NCI-H510A treated with DMSO at 0.1 percent for 48 hours (cell line): Measurements from ENCODE around the gene TUBB4B.
A peak's percentile ranks its signal among the peaks of the same experiment; 100 is the strongest.

Experiments
- DNase-seq: peaks from one replicate; lab custom pipeline; 2025; lab: John Stamatoyannopoulos, UW

Gene TUBB4B

GRCh38 chr9:137226338-137227053, 14.6 kb upstream of the TUBB4B start:
- no peak for DNase-seq

DNA sequence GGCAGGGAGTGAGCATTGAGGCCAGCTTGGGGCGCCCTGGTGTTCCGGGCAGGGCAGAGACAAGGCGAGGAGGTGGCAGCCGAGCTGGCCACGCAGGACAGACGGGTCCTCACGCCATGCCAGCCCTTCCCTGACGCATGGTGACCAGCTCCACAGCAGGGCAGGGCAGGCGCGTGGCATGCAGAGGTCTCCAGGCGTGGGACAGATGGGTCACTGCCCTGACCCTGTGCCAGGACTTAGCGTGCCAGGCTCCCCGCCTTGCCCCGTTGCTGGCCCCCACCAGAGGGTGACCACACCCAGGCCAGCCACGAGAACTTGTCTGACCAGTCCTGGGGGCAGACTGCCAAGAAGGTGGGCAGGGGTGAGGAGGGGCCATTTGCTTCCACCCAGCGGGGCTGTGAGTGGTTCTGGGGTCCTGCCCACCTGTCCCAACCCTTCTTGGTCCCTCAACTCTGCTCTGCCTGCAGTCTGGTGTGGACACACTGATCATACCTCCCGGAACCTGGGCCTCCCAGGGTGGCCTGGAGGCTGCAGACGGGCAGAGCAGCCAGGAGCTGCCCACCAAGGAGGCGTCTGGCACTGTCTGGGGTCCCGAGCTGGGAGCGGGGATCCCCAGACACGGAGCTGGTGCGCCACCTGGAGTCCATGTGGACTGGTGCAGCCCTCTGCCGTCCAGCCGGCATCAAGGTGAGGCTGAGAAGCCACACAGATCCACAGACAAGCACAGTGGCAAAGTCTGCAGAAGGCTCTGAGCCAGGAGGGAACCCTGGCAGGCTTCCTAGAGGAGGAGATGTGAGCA, 13.8 kb upstream of the TUBB4B start, which contains the start of gene RNF224:
RNF224 (plus strand) TSS at position 449 of the 799 bp plus-strand sequence. CDS start 834 bp downstream, outside the sequence.
- peak; percentile 59 for DNase-seq

DNA sequence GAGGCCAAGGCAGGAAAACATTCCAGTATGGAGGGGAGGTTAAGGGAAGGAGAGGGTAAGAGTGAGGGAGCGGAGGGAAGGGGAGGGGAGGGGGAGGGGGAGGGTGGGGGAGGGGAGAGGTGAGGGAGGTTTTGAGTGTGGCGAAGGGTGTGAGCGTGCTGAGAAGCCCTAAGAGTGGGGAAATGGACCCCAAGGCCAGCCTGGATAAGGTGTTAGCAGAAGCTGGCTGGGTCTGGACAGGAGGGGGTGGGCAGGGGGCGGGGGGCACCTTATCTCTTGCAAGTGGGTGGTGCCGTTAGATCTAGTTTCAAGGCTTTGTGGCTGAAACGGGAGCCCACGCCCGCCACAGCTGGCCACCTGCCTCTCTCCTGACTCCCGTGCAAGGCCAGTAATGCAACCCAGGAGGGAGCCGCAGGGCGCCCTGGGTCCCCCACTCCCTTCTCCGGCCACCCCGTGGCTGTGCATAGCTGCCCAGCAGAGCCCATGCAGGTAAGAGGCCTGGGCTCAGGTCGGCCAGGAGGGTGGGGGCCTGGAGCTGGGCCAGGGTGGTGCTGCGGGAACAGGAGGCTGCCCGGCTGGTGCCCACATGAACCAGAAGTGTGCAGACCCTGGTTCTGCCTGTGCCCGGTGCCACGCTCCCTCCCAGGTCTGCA, 13.1 kb upstream of the TUBB4B start:
- DNase-seq: no peak

DNA sequence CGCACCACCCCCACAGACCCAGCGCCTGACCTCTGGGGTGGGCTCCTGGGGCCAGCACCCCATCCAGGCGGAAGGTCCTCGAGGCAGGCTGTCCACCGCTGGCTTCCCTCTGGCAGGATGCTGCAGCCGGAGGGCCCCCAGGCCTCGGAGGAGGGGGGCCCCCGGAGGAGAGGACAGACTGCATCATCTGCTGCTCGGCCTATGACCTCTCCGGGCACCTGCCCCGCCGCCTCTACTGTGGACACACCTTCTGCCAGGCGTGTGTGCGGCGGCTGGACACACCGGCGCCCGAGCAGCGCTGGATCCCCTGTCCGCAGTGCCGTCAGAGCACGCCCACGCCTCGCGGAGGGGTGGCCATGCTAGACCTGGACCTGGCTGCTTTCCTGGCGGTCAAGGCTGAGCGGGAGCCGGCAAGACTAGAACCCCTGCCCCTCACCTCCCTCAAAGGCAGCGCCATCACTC, 12.6 kb upstream of the TUBB4B start:
- DNase-seq: no peak

DNA sequence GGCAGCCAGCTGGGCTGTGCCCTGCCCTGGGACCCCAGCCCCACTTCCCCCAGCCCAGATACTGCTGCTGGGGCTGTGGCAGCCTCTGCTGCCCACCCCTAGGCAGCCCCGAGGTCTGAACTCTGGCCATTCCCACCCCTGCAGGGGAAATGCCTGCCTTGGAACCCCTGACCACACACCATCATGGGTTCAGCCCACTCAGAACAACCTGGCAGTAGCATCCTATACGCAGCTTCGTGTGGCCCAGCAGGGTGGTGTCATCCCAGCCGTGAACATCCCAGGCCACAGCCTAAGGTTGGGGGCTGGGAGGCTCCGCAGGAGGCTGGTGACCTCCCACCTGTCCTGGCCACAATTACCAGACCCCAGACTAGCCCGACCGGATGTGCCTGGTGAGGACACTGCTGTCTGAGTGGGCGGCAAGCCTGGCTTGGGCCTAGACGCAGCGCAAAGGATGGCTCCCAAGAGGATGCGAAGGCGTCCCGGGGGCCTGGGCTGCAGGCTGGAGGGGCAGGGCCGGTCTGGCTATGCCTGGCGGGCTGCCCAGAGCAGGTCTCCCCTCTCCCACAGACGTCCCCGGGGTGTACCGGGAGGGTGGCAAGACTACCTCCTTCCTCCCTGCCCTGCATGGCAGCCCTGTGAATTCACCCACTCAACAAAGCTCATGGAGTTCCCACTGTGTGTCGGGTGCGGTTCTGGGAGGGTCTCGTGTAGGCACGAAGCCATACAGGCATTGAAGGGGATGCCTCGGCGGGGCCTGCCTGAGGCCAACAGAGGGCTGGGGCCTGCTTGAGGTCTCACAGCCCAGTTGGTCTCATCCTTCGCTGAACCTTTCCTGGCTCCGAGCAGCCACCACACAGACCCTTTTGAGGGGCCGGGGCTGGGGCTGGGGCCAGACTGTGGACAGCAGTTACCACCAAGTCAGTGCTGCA, 11.9 kb upstream of the TUBB4B start:
- DNase-seq: no peak

GRCh38 chr9:137229903-137230704, 11.0 kb upstream of the TUBB4B start:
- no peak for DNase-seq

- DNase-seq: no peak
Measured at GRCh38 chr9:137230705-137231371, 10.2 kb upstream of the TUBB4B start, which contains the start of gene SLC34A3. Gene SLC34A3, plus strand, starts transcription at chr9:137230901. Its CDS starts 802 bp downstream, at chr9:137231703.

- no peak for DNase-seq
Measured at GRCh38 chr9:137231372-137232039, 9.6 kb upstream of the TUBB4B start.

DNA sequence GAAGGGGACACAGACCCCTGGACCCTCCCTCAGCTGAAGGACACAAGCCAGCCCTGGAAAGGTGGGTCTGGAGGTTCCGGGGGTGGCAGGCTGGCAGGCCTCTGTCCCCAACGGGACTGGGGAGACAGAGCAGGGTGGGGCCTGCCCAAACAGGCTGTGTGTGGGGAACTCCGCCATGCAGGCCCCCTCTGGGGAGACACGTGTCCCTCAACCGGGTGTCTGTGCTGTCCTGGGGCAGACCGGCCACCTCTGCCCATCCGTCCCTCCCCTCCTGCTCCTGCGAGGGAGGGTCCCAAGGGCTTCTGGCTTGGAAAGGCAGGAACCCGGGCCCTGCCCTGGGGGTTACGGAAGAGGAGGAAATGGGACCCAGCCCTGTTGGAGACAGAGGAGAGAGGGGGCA, 9.0 kb upstream of the TUBB4B start:
- no peak for DNase-seq

DNA sequence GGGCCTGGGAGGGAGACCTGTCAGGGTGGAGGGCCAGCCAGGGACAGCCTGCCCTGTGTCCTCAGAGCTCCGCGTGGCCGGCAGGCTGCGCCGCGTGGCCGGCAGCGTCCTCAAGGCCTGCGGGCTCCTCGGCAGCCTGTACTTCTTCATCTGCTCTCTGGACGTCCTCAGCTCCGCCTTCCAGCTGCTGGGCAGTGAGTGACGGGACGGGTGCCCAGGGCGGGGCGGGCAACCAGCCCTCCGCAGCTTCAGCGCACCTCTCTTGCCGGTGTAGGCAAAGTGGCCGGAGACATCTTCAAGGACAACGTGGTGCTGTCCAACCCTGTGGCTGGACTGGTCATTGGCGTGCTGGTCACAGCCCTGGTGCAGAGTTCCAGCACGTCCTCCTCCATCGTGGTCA, 8.6 kb upstream of the TUBB4B start:
- no peak for DNase-seq

DNA sequence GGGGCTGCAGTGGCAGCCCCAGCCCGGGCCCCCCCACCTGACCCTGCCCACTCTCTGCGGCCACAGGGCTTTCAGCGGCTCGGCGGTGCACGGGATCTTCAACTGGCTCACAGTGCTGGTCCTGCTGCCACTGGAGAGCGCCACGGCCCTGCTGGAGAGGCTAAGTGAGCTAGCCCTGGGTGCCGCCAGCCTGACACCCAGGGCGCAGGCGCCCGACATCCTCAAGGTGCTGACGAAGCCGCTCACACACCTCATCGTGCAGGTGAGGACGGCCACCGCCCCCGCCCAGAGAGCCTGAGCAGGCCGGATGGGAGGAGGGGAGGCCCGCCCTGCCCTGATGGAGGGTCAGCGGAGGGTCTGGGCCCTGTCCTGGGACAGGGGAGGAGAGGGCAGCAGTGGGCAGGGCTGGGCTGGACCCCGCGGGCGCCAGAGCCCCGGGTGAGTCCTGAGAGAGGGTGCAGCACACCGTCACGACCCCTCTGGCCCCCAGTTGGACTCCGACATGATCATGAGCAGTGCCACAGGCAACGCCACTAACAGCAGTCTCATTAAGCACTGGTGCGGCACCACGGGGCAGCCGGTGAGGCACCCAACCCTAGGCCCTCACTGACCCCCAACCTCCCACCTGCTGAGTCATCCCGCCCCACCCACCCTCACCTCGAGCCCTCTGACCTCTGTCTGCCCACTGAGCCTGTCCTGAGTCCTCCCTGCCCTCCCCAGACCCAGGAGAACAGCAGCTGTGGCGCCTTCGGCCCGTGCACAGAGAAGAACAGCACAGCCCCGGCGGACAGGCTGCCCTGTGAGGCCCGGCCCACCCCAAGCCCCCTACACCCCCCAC, 7.7 kb upstream of the TUBB4B start:
- DNase-seq: peak; percentile 31

GRCh38 chr9:137234055-137234697, 6.9 kb upstream of the TUBB4B start:
- DNase-seq: no peak

GRCh38 chr9:137234758-137235423, 6.2 kb upstream of the TUBB4B start:
- DNase-seq: no peak

GRCh38 chr9:137235424-137236237, 5.5 kb upstream of the TUBB4B start:
- no peak for DNase-seq

GRCh38 chr9:137236238-137236935, 4.7 kb upstream of the TUBB4B start:
- DNase-seq: peak; percentile 72

- DNase-seq: no peak
Measured at GRCh38 chr9:137236936-137237421, 4.1 kb upstream of the TUBB4B start.
